ENCODE data around the gene CNNM2. TPM values are rescaled to one million over a fixed set of nuclear protein-coding genes. Genes with fewer than 3 reads are reported as not detected.

The CNNM2 gene
- total RNA-seq, 1 experiment from 2014 or later = 23.1 TPM

DNA sequence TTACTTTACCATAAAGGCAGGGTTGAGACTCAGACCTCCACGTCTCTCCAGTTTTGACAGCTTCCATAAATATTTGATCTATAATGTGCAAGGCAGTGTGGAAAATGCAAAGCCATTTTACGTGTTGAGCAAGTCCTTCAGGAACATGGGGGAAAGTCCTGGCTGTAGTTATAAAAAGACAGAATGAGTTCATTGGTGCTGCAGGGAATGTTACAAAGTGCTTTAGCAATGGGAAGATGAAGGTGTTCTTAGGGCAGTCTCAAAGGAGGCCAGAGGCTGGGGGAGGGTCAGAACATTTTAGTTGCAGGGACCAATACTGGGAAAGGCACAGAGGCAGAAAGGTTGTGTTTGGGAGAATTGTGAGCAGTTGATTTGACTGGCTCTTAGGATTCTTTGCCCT lies 27.9 kb downstream of the CNNM2 start (continued):
- TF ChIP-seq, protein P1, sequence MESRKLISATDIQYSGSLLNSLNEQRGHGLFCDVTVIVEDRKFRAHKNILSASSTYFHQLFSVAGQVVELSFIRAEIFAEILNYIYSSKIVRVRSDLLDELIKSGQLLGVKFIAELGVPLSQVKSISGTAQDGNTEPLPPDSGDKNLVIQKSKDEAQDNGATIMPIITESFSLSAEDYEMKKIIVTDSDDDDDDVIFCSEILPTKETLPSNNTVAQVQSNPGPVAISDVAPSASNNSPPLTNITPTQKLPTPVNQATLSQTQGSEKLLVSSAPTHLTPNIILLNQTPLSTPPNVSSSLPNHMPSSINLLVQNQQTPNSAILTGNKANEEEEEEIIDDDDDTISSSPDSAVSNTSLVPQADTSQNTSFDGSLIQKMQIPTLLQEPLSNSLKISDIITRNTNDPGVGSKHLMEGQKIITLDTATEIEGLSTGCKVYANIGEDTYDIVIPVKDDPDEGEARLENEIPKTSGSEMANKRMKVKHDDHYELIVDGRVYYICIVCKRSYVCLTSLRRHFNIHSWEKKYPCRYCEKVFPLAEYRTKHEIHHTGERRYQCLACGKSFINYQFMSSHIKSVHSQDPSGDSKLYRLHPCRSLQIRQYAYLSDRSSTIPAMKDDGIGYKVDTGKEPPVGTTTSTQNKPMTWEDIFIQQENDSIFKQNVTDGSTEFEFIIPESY (IDR thresholded peaks at IDR 0.05; ENCODE audit: extremely low read depth, insufficient replicate concordance, low read length) = no peak
- TF ChIP-seq ZNF274 (IDR thresholded peaks at IDR 0.05; ENCODE audit: low read depth, low read length) = no peak
- TF ChIP-seq, protein P2, sequence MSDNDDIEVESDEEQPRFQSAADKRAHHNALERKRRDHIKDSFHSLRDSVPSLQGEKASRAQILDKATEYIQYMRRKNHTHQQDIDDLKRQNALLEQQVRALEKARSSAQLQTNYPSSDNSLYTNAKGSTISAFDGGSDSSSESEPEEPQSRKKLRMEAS (IDR thresholded peaks at IDR 0.05) = no peak

DNA sequence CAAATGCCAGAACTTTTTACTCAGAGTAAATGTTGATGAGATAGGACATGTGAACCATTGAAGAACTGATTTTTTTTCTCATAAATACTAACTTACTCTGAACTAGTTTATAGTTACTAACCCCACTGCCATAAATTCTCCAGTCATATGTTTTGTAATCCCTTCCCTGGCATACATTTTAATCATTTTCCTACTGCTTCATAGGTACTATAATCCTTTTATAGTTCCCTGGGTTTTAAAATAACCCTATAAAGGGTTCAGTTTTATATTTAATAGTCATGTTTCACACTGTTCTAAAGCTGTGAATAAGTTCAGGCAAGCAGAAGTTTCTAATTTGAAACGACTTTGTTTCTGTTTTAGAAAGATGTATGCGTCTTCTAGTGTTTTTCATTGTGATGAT lies 28.9 kb downstream of the CNNM2 start:
- H3K4me1 ChIP-seq (ENCODE audit: control insufficient read depth in 1 of 2, insufficient read depth in 2 of 2, low read length in 2 of 2) = peaks cover 0 to 2% of the 10 kb centered on the region in 2 experiments; a peak in 3 of 4 replicates
- no peaks in the 10 kb centered on the region for H3K79me2 ChIP-seq (ENCODE audit: insufficient read depth, low read length)
- no peak overlapping the region for H3K9ac ChIP-seq (ENCODE audit: low read length)
- no peak overlapping the region for H3K4me3 ChIP-seq (replicated peaks in 1 of 2; ENCODE audit: low read depth in 1 of 2, low read length in 2 of 2)
- DNase-seq (ENCODE audit: low read depth, low spot score) (no peak), ATAC-seq (no peak)
- H3K9me3 ChIP-seq (ENCODE audit: control insufficient read depth in 1 of 2, insufficient read depth in 1 of 2, low read depth in 1 of 2, low read length in 2 of 2) = no peaks in the 10 kb centered on the region
- POLR2A ChIA-PET = no interaction called here
- CTCF ChIA-PET = no interaction called here
- H3K36me3 ChIP-seq (ENCODE audit: control insufficient read depth in 1 of 2, insufficient read depth in 2 of 2, low read length in 2 of 2) = no peaks in the 10 kb centered on the region
- TF ChIP-seq, protein P3, sequence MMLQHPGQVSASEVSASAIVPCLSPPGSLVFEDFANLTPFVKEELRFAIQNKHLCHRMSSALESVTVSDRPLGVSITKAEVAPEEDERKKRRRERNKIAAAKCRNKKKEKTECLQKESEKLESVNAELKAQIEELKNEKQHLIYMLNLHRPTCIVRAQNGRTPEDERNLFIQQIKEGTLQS (IDR thresholded peaks at IDR 0.05) = no peak
- TF ChIP-seq, protein P2 (IDR thresholded peaks at IDR 0.05) = no peak
- TF ChIP-seq ZNF274 (IDR thresholded peaks at IDR 0.05; ENCODE audit: low read depth, low read length) (no peak), JUND (IDR thresholded peaks at IDR 0.05) (no peak), CEBPB (IDR thresholded peaks at IDR 0.05; ENCODE audit: low read depth) (no peak), EZH2 (IDR thresholded peaks at IDR 0.05) (no peak), CBX3 (IDR thresholded peaks at IDR 0.05; ENCODE audit: low read depth) (no peak), ZFX (IDR thresholded peaks at IDR 0.05) (no peak), POLR2A (IDR thresholded peaks at IDR 0.05; ENCODE audit: borderline replicate concordance, extremely low read depth, insufficient read depth, insufficient read length) (no peak)
- TF ChIP-seq, protein P4, sequence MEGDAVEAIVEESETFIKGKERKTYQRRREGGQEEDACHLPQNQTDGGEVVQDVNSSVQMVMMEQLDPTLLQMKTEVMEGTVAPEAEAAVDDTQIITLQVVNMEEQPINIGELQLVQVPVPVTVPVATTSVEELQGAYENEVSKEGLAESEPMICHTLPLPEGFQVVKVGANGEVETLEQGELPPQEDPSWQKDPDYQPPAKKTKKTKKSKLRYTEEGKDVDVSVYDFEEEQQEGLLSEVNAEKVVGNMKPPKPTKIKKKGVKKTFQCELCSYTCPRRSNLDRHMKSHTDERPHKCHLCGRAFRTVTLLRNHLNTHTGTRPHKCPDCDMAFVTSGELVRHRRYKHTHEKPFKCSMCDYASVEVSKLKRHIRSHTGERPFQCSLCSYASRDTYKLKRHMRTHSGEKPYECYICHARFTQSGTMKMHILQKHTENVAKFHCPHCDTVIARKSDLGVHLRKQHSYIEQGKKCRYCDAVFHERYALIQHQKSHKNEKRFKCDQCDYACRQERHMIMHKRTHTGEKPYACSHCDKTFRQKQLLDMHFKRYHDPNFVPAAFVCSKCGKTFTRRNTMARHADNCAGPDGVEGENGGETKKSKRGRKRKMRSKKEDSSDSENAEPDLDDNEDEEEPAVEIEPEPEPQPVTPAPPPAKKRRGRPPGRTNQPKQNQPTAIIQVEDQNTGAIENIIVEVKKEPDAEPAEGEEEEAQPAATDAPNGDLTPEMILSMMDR (IDR thresholded peaks at IDR 0.05 in 2 of 3, conservative IDR thresholded peaks at IDR 0.05 in 1 of 3; ENCODE audit: borderline replicate concordance in 1 of 3, insufficient read depth in 1 of 3, low read depth in 2 of 3, low read length in 2 of 3) = no peak
- TF ChIP-seq, protein P5, sequence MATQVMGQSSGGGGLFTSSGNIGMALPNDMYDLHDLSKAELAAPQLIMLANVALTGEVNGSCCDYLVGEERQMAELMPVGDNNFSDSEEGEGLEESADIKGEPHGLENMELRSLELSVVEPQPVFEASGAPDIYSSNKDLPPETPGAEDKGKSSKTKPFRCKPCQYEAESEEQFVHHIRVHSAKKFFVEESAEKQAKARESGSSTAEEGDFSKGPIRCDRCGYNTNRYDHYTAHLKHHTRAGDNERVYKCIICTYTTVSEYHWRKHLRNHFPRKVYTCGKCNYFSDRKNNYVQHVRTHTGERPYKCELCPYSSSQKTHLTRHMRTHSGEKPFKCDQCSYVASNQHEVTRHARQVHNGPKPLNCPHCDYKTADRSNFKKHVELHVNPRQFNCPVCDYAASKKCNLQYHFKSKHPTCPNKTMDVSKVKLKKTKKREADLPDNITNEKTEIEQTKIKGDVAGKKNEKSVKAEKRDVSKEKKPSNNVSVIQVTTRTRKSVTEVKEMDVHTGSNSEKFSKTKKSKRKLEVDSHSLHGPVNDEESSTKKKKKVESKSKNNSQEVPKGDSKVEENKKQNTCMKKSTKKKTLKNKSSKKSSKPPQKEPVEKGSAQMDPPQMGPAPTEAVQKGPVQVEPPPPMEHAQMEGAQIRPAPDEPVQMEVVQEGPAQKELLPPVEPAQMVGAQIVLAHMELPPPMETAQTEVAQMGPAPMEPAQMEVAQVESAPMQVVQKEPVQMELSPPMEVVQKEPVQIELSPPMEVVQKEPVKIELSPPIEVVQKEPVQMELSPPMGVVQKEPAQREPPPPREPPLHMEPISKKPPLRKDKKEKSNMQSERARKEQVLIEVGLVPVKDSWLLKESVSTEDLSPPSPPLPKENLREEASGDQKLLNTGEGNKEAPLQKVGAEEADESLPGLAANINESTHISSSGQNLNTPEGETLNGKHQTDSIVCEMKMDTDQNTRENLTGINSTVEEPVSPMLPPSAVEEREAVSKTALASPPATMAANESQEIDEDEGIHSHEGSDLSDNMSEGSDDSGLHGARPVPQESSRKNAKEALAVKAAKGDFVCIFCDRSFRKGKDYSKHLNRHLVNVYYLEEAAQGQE (IDR thresholded peaks at IDR 0.05; ENCODE audit: low read depth) = no peak
- TF ChIP-seq, protein P1 (IDR thresholded peaks at IDR 0.05; ENCODE audit: extremely low read depth, insufficient replicate concordance, low read length) = no peak
- H4K20me1 ChIP-seq (ENCODE audit: insufficient read depth) = no peaks in the 10 kb centered on the region
- no peak overlapping the region for H3K4me2 ChIP-seq (ENCODE audit: low read length)
- H2AFZ ChIP-seq (ENCODE audit: low read depth, low read length, poor library complexity, severe bottlenecking) = no peak overlapping the region
- no TSS peak for BruUV-seq (replicated peaks)
- intact Hi-C loops (cut with micrococcal nuclease) = no loop called here
- RAD21 ChIA-PET (ENCODE audit: low non-redundant PET in 1 of 2, low total read pairs in 2 of 2, uncharacterized antibody in 2 of 2, unreplicated experiment in 2 of 2) = no interaction called here
- no peak overlapping the region for H3K27ac ChIP-seq (ENCODE audit: low read depth, low read length)
- H3K9me2 ChIP-seq (ENCODE audit: insufficient read depth) = no peaks in the 10 kb centered on the region
- H3K27me3 ChIP-seq (ENCODE audit: insufficient read depth, low read length) = no peaks in the 10 kb centered on the region
